ENCODE measurements around the gene DDX54. TPM values are rescaled to one million over a fixed set of nuclear protein-coding genes. Genes with fewer than 3 reads are reported as not detected.
A peak's percentile ranks its signal among the peaks of the same experiment; 100 is the strongest.

The DDX54 gene
- total RNA-seq: 66.7 to 74.5 TPM (median 69.0 TPM) in 3 replicates

- H3K9me3 Mint-ChIP-seq: no peaks in the 10 kb centered on the region
- peak; percentile 74 to 88 for DNase-seq (ENCODE audit: low spot score in 2 of 2, unreplicated experiment in 2 of 2)
- H3K27ac Mint-ChIP-seq: peak within 1 kb of the TSS; percentile 88
- TF ChIP-seq CTCF (IDR thresholded peaks at IDR 0.05; ENCODE audit: unreplicated experiment): no peak
- peaks cover 23% of the 10 kb centered on the region for H3K36me3 Mint-ChIP-seq
- no peaks in the 10 kb centered on the region for H3K27me3 Mint-ChIP-seq (ENCODE audit: low read depth)
- H3K4me3 Mint-ChIP-seq: peak within 1 kb of the TSS; percentile 90
- H3K4me1 Mint-ChIP-seq: peaks cover 14% of the 10 kb centered on the region
These were observed at the start of gene DDX54, which contains the start of gene RITA1 for GRCh38 chr12:113185180-113186032. DDX54 (minus strand) TSS chr12:113185478; CDS start chr12:113185451, 27 bp downstream. RITA1 (plus strand) TSS chr12:113185721; CDS start chr12:113186747, 1,026 bp downstream.

GRCh38 chr12:113234483-113234882, 49.2 kb upstream of the DDX54 start:
- Mint-ChIP-seq H3K36me3 (peaks cover 24% of the 10 kb centered on the region), H3K9me3 (no peaks in the 10 kb centered on the region), H3K27me3 (ENCODE audit: low read depth) (no peaks in the 10 kb centered on the region), H3K4me3 (no peak overlapping the region), H3K4me1 (peaks cover 20% of the 10 kb centered on the region), H3K27ac (no peak overlapping the region)
- no peak for DNase-seq (ENCODE audit: low spot score in 2 of 2, unreplicated experiment in 2 of 2)
- TF ChIP-seq CTCF (IDR thresholded peaks at IDR 0.05; ENCODE audit: unreplicated experiment): no peak

- Mint-ChIP-seq H3K27ac (no peak overlapping the region), H3K4me1 (peaks cover 16% of the 10 kb centered on the region), H3K36me3 (peaks cover 24% of the 10 kb centered on the region), H3K27me3 (ENCODE audit: low read depth) (no peaks in the 10 kb centered on the region), H3K9me3 (no peaks in the 10 kb centered on the region), H3K4me3 (no peak overlapping the region)
- no peak for DNase-seq (ENCODE audit: low spot score in 2 of 2, unreplicated experiment in 2 of 2)
- TF ChIP-seq CTCF (IDR thresholded peaks at IDR 0.05; ENCODE audit: unreplicated experiment): no peak
These were observed 48.7 kb upstream of the DDX54 start for GRCh38 chr12:113233967-113234366.

- TF ChIP-seq CTCF (IDR thresholded peaks at IDR 0.05; ENCODE audit: unreplicated experiment): no peak
- DNase-seq (ENCODE audit: low spot score in 2 of 2, unreplicated experiment in 2 of 2): no peak
- Mint-ChIP-seq H3K9me3 (no peaks in the 10 kb centered on the region), H3K4me3 (no peak overlapping the region), H3K27me3 (ENCODE audit: low read depth) (no peaks in the 10 kb centered on the region), H3K4me1 (peaks cover 16% of the 10 kb centered on the region), H3K36me3 (peaks cover 24% of the 10 kb centered on the region), H3K27ac (no peak overlapping the region)
These were observed 47.7 kb upstream of the DDX54 start for GRCh38 chr12:113232840-113233585.

GRCh38 chr12:113232089-113232839, 47.0 kb upstream of the DDX54 start:
- H3K27ac Mint-ChIP-seq: no peak overlapping the region
- no peak overlapping the region for H3K4me3 Mint-ChIP-seq
- H3K9me3 Mint-ChIP-seq: no peaks in the 10 kb centered on the region
- TF ChIP-seq CTCF (IDR thresholded peaks at IDR 0.05; ENCODE audit: unreplicated experiment): no peak
- peaks cover 30% of the 10 kb centered on the region for H3K36me3 Mint-ChIP-seq
- no peak for DNase-seq (ENCODE audit: low spot score in 2 of 2, unreplicated experiment in 2 of 2)
- H3K4me1 Mint-ChIP-seq: peaks cover 16% of the 10 kb centered on the region
- no peaks in the 10 kb centered on the region for H3K27me3 Mint-ChIP-seq (ENCODE audit: low read depth)

All from mesothelial cell of epicardium (in vitro differentiated cells).